Ishikawa (cell line): ENCODE measurements around the gene KARS1.

ENCODE experiments used
- CEBPB ChIP-seq: IDR thresholded peaks from 2 replicates; pipeline ENCODE4 v1.6.1; 2012
- CREB1 ChIP-seq: IDR thresholded peaks from 2 replicates; pipeline ENCODE4 v1.6.1; 2012; ENCODE audit warnings: low read depth
- EGR1 ChIP-seq: IDR thresholded peaks from 2 replicates; pipeline ENCODE4 v1.6.1; 2012
- EP300 ChIP-seq: IDR thresholded peaks from 2 replicates; pipeline ENCODE4 v1.6.1; 2012; ENCODE audit warnings: borderline replicate concordance
- FOXM1 ChIP-seq: IDR thresholded peaks from 2 replicates; pipeline ENCODE4 v1.6.1; 2012; ENCODE audit warnings: low read depth, borderline replicate concordance
- NFIC ChIP-seq: IDR thresholded peaks from 2 replicates; pipeline ENCODE4 v1.6.1; 2012
- RAD21 ChIP-seq: IDR thresholded peaks from 2 replicates; pipeline ENCODE4 v1.6.1; 2012; ENCODE audit warnings: low read depth
- REST ChIP-seq: IDR thresholded peaks from 2 replicates; pipeline ENCODE4 v1.6.1; 2012; ENCODE audit warnings: low read depth, mild to moderate bottlenecking
- TAF1 ChIP-seq: IDR thresholded peaks from 2 replicates; pipeline ENCODE4 v1.6.1; 2012; ENCODE audit warnings: low read depth, mild to moderate bottlenecking
- TCF12 ChIP-seq: IDR thresholded peaks from 2 replicates; pipeline ENCODE4 v1.6.1; 2012; ENCODE audit warnings: low read depth
- TEAD4 ChIP-seq: IDR thresholded peaks from 2 replicates; pipeline ENCODE4 v1.6.1; 2012
- YY1 ChIP-seq: IDR thresholded peaks from 2 replicates; pipeline ENCODE4 v1.6.1; 2012; ENCODE audit warnings: low read depth
- ZBTB7A ChIP-seq: IDR thresholded peaks from 2 replicates; pipeline ENCODE4 v1.6.1; 2012; ENCODE audit warnings: low read depth
- TF ChIP-seq, protein P1 (sequence below): IDR thresholded peaks from 2 replicates; pipeline ENCODE4 v1.6.1; 2012
- TF ChIP-seq, protein P2 (sequence below): IDR thresholded peaks from 2 replicates; pipeline ENCODE4 v1.6.1; 2012

Gene KARS1

GRCh38 chr16:75593825-75594820 is 53.3 kb downstream of the KARS1 start:
- TF ChIP-seq NFIC = no peak
- TF ChIP-seq TEAD4 = no peak
- no peak for TF ChIP-seq REST
- TF ChIP-seq CEBPB = no peak
- TF ChIP-seq EGR1 = no peak
- TF ChIP-seq TAF1 = no peak
- TF ChIP-seq TCF12 = no peak
- TF ChIP-seq, protein P1, sequence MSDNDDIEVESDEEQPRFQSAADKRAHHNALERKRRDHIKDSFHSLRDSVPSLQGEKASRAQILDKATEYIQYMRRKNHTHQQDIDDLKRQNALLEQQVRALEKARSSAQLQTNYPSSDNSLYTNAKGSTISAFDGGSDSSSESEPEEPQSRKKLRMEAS = no peak
- no peak for TF ChIP-seq ZBTB7A
- TF ChIP-seq RAD21 = no peak
- TF ChIP-seq, protein P2, sequence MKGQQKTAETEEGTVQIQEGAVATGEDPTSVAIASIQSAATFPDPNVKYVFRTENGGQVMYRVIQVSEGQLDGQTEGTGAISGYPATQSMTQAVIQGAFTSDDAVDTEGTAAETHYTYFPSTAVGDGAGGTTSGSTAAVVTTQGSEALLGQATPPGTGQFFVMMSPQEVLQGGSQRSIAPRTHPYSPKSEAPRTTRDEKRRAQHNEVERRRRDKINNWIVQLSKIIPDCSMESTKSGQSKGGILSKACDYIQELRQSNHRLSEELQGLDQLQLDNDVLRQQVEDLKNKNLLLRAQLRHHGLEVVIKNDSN = no peak
- TF ChIP-seq FOXM1 = no peak
- no peak for TF ChIP-seq CREB1
- no peak for TF ChIP-seq EP300
- no peak for TF ChIP-seq YY1

DNA sequence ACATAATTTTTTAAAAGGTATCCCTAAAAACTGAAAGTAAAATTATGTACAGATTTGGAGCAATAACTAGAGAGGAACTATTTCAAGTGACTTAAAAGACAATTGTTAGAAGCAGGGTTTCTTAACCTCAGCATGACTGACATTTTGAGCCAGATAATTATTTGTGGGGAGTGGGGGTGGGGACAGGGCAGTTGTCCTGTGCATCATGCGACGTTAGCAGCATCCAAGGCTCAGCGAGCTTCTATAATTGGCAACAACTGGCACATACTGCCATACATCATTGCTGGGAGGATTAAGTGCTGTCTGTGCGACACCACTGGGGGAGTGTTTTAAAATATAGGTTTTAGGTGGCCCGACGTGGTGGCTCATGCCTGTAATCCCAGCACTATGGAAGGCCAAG is 54.2 kb downstream of the KARS1 start:
- no peak for TF ChIP-seq YY1
- no peak for TF ChIP-seq EP300
- no peak for TF ChIP-seq ZBTB7A

- TF ChIP-seq YY1 (no peak), TEAD4 (no peak), EGR1 (no peak), FOXM1 (no peak), EP300 (no peak), CEBPB (no peak), TAF1 (no peak), CREB1 (no peak), NFIC (no peak), RAD21 (no peak)
- TF ChIP-seq, protein P2 = no peak
- TF ChIP-seq, protein P1 = no peak
Measured at GRCh38 chr16:75590920-75591843, 56.3 kb downstream of the KARS1 start.

DNA sequence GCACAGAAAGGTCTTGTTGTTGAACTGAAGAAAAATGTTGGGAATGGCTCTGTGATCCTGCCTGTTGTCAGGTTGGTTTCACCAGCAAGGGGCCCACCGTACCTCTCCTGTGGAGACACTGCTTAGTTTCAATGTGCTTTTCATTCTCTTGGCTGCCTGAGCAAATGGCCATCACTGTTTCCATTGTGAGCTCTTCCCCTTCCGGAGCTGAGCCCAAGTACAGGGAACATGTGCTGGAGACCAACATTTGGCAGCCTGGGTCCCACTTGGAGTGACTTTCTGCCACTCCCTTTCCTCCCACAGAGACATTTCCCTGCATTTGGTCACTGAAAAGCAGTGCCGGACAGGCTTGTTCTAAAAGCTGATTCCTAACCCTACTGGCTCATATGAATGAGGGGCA is 58.2 kb downstream of the KARS1 start:
- no peak for TF ChIP-seq YY1
- TF ChIP-seq TEAD4 = no peak
- no peak for TF ChIP-seq CREB1
- TF ChIP-seq, protein P1 = no peak
- TF ChIP-seq RAD21 = no peak
- TF ChIP-seq ZBTB7A = no peak
- TF ChIP-seq CEBPB = no peak
- no peak for TF ChIP-seq NFIC
- TF ChIP-seq FOXM1 = no peak
- TF ChIP-seq EGR1 = no peak
- TF ChIP-seq, protein P2 = no peak
- TF ChIP-seq TCF12 = no peak
- TF ChIP-seq EP300 = no peak
- TF ChIP-seq REST = no peak
- TF ChIP-seq TAF1 = no peak
